Activated CD8-positive, alpha-beta memory T cell treated with anti-CD3 and anti-CD28 coated beads for 1 hour (primary cell): ENCODE measurements around the gene RANGRF.
A peak's percentile ranks its signal among the peaks of the same experiment; 100 is the strongest.

Experiments
- DNase-seq, 2 donors: peaks; one replicate each; pipeline ENCODE4 v3.0.0-alpha.2; 2020; ENCODE audit warnings: low read depth in 1 of 2; ENCODE audit errors: extremely low read depth in 1 of 2

The RANGRF gene

GRCh38 chr17:8273884-8274444 lies 14.5 kb upstream of the RANGRF start:
- no peak for DNase-seq

- no peak for DNase-seq
Observed at GRCh38 chr17:8274816-8275215, 13.7 kb upstream of the RANGRF start.

- DNase-seq: no peak
Observed at GRCh38 chr17:8275421-8276290, 12.8 kb upstream of the RANGRF start.

GRCh38 chr17:8277317-8277716 lies 11.2 kb upstream of the RANGRF start:
- no peak for DNase-seq

- no peak for DNase-seq
Observed at GRCh38 chr17:8282345-8282744, 6.1 kb upstream of the RANGRF start.

- DNase-seq: no peak
Observed at GRCh38 chr17:8283356-8283755, 5.1 kb upstream of the RANGRF start.

- no peak for DNase-seq
Observed at GRCh38 chr17:8284126-8284525, 4.3 kb upstream of the RANGRF start.

- DNase-seq: no peak
Observed at GRCh38 chr17:8285270-8286181, 2.9 kb upstream of the RANGRF start.

GRCh38 chr17:8287651-8288335 lies 677 bp upstream of the RANGRF start:
- DNase-seq: no peak

GRCh38 chr17:8289103-8289397 lies 580 bp downstream of the RANGRF start:
- DNase-seq: no peak

- no peak for DNase-seq
Observed at GRCh38 chr17:8290043-8290442, 1.6 kb downstream of the RANGRF start.

- no peak for DNase-seq
Observed at GRCh38 chr17:8292639-8293395, 4.3 kb downstream of the RANGRF start.

- no peak for DNase-seq
Observed at GRCh38 chr17:8294361-8294760, 5.9 kb downstream of the RANGRF start.

GRCh38 chr17:8294814-8295316 lies 6.4 kb downstream of the RANGRF start:
- no peak for DNase-seq

- DNase-seq: no peak
Observed at GRCh38 chr17:8300226-8300625, 11.8 kb downstream of the RANGRF start.

- DNase-seq: peak; percentile 24 to 27
Observed at GRCh38 chr17:8300627-8301242, 12.3 kb downstream of the RANGRF start.

- no peak for DNase-seq
Observed at GRCh38 chr17:8310601-8311123, 22.2 kb downstream of the RANGRF start.

GRCh38 chr17:8311131-8311790 lies 22.8 kb downstream of the RANGRF start:
- no peak for DNase-seq

GRCh38 chr17:8312251-8312650 lies 23.8 kb downstream of the RANGRF start:
- no peak for DNase-seq
